Upper lobe of right lung (tissue), 1 donor: ENCODE data around the gene EMID1. TPM values are rescaled to one million over a fixed set of nuclear protein-coding genes. Genes with fewer than 3 reads are reported as not detected.

Experiments used
- ATAC-seq: fragments of 200-7000 bp; cut with Tn5 transposase; one replicate; pipeline ENCODE4 v1.9.1; 2020; ENCODE audit warnings: mild to moderate bottlenecking, moderate library complexity
- DNase-seq: peaks from one replicate; pipeline ENCODE4 v3.0.0-alpha.2; 2020
- H3K27ac ChIP-seq: fragments of 200-600 bp; one replicate; pipeline ENCODE4 v1.8.0; 2022
- H3K27me3 ChIP-seq: fragments of 200-600 bp; one replicate; pipeline ENCODE4 v1.8.0; 2022; ENCODE audit warnings: mild to moderate bottlenecking
- H3K36me3 ChIP-seq: fragments of 200-600 bp; one replicate; pipeline ENCODE4 v1.8.0; 2022
- H3K4me1 ChIP-seq: fragments of 200-600 bp; one replicate; pipeline ENCODE4 v1.8.0; 2022
- H3K4me3 ChIP-seq: fragments of 200-600 bp; one replicate; pipeline ENCODE4 v1.8.0; 2022; ENCODE audit warnings: mild to moderate bottlenecking
- H3K9me3 ChIP-seq: fragments of 200-600 bp; one replicate; pipeline ENCODE4 v1.8.0; 2022
- intact Hi-C: fragments of 100-400 bp; cut with DNase I; formaldehyde crosslinking; loops from one replicate; pipeline ENCODE4 v1.11.0; 2022
- total RNA-seq: library from RNA; stranded (reverse); fragmentation: NEBNext Ultra II Directional; extraction: Animal tissue kit (Norgen Biotek cat#: 25700); gene quantifications from one replicate; pipeline ENCODE4 v1.2.1, GENCODE V29; 2021
- TF ChIP-seq, protein P1 (sequence below): fragments of 200-600 bp; IDR thresholded peaks from one replicate; pipeline ENCODE4 v1.8.0; 2022; ENCODE audit warnings: antibody characterized with exemption
- donor health status: DM: no; HTN: yes; CAD: no; lungs with severe emphysema.

Gene EMID1
- total RNA-seq, 1 donor from 2014 or later = 15.2 TPM

DNA sequence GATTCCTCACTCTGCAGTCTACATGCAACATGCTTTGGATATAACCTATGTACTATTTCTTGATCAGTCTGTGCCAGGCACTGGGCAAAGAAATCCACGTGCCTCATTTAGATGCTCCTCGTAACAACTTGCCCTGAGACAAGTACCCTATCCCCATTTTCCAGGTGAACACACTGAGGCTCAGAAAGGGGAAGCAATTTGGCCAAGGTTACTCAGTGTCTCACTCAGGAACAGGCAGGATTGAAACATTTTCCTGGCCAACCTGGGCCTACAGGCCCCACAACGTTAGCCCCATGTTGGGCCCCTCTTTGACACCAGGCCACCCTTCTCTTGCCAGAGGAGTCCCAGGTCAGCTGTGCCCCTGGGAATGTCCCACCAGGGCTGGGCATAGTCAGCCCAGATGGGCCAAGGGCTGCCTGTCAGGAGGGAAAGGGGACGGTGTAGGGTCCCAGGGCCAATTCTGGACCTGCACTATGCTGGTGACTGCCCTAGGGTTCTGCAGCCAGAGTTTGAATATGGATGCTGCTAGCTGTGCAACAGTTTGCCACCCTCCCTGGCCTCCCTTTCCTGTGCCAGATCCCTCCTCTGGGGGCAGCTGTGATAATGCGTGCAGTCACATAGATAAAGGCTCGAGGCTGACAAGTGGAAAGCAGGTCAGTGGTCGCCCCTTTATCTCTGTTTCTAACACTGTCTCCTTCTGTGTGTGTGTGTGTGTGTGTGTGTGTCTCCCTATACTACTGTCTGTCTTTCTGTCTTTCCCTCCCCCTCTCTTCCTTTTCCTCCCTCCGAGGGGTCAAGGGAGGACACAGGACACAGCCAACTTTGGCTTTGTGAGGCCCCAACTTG is 10.4 kb upstream of the EMID1 start:
- no peaks in the 10 kb centered on the region for H3K36me3 ChIP-seq
- no peak overlapping the region for H3K27ac ChIP-seq
- no peaks in the 10 kb centered on the region for H3K27me3 ChIP-seq
- no peaks in the 10 kb centered on the region for H3K9me3 ChIP-seq
- ATAC-seq (peak; percentile 46), DNase-seq (peak; percentile 37)
- no peaks in the 10 kb centered on the region for H3K4me1 ChIP-seq
- H3K4me3 ChIP-seq = no peak overlapping the region
- intact Hi-C loops = no loop called here
- TF ChIP-seq, protein P1, sequence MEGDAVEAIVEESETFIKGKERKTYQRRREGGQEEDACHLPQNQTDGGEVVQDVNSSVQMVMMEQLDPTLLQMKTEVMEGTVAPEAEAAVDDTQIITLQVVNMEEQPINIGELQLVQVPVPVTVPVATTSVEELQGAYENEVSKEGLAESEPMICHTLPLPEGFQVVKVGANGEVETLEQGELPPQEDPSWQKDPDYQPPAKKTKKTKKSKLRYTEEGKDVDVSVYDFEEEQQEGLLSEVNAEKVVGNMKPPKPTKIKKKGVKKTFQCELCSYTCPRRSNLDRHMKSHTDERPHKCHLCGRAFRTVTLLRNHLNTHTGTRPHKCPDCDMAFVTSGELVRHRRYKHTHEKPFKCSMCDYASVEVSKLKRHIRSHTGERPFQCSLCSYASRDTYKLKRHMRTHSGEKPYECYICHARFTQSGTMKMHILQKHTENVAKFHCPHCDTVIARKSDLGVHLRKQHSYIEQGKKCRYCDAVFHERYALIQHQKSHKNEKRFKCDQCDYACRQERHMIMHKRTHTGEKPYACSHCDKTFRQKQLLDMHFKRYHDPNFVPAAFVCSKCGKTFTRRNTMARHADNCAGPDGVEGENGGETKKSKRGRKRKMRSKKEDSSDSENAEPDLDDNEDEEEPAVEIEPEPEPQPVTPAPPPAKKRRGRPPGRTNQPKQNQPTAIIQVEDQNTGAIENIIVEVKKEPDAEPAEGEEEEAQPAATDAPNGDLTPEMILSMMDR = no peak

DNA sequence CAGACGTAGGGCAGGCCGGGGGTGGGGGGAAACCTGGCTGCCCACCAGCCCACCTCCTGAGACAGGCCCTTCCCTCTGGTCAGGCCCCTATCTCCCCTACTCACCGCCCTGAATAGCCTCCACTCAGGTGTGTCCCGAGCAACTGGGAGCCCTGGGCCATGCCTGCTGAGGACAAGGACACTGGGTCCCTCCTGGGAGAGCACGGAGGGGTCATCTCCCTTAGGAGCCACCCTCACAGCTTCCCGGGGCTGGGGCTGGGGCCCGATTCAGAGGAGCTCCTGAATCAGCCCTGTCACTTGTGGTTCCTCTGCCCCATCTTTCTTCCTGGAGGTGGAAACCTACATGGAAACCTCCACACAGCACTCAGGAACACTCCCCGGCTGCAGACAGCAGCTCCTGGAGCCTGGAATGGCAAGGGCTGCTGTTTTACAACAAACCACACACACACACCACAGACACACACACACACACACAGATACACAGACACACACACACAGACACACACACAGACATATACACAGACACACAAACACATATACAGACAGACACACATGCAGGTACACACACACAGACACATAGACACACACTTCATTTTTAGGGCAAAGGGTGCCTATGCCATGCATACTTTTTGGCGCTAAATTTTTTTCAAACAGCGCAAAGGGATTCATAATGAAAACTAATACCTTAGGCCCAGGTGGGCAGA is 9.6 kb upstream of the EMID1 start:
- H3K27ac ChIP-seq = no peak overlapping the region

DNA sequence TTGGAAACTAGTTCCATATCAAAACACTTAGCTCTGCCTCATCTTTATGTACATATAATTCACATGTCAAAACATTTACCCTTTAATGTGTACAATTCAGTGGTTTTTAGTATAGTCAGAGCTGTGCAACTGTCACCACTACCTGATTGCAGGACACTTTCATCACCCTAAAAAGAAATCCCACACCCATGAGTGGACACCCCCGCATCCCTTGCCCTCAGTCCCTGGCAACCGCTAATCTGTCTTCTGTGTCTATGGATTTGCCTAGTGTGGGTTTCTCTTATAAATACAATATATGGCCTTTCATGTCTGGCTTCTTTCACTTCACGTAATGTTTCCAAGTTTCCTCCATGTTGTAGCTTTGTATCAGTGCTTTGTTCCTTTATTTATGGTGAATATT is 8.6 kb upstream of the EMID1 start:
- Histone ChIP-seq H3K4me3 (no peak overlapping the region), H3K27me3 (no peaks in the 10 kb centered on the region), H3K4me1 (peaks cover 5% of the 10 kb centered on the region), H3K36me3 (no peaks in the 10 kb centered on the region), H3K27ac (no peak overlapping the region), H3K9me3 (no peaks in the 10 kb centered on the region)
- TF ChIP-seq, protein P1 = no peak
- intact Hi-C loops = no loop called here
- DNase-seq = peak; percentile 1
- no peak for ATAC-seq

More for the DNA sequence above, 9.6 kb upstream of the EMID1 start:
- Histone ChIP-seq H3K27me3 (no peaks in the 10 kb centered on the region), H3K36me3 (no peaks in the 10 kb centered on the region), H3K4me3 (no peak overlapping the region), H3K9me3 (no peaks in the 10 kb centered on the region), H3K4me1 (no peaks in the 10 kb centered on the region)
- intact Hi-C loops = no loop called here
- TF ChIP-seq, protein P1 = no peak
- ATAC-seq (peak; percentile 16), DNase-seq (peak; percentile 60)

DNA sequence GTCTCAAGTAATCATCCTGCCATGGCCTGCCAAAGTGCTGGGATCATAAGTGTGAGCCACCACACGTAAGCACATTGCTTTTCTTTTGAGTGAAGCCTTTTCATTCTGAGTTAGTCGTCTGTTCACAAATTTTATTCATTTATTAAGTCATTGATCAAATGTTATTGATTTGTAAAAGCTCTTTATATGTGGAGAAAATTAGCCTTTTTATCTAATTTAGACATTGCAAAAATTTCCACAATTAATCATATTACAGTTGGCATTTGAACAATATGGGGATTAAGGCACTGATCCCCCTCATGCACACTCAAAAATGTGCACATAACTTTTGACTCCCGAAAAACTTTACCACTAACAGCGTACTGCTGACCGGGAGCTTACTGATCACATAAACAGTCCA is 7.5 kb upstream of the EMID1 start:
- intact Hi-C loops = no loop called here
- Histone ChIP-seq H3K36me3 (no peaks in the 10 kb centered on the region), H3K4me1 (peaks cover 15% of the 10 kb centered on the region), H3K4me3 (no peak overlapping the region), H3K27me3 (no peaks in the 10 kb centered on the region), H3K27ac (no peak overlapping the region), H3K9me3 (no peaks in the 10 kb centered on the region)
- peak; percentile 3 for DNase-seq
- TF ChIP-seq, protein P1 = no peak
- ATAC-seq = no peak

DNA sequence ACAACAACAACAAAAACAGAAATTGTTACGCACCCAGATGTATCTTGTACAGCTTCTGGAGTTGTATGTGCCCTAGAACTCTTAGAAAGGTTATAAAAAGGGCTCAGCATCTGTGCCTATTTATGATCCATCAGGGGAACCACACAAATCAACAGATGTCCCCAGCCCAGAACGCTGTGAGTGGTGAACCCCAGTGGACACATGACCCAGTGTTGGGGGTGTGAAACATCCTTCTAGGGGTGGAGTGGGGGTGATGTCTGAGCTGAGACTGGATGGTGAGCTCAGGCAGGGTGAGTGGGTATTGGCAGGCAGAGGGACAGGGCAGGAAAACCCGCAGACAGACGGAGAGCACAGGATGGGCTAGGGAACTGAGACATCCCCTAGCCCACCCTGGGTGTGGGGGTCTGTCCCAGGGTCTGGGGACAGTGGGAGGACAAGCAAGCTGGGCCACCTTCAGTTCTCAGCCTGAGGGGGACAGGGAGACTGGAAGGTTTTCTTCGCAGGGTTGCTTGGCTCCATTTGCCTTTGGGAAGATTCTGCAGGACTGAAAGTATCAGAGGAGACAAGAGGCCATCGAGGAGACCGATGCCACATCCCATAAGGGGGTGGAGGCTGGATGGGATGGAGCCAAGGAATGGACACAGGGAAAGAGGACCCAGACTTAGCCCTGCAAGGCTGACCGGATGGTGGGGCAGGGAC is 5.8 kb upstream of the EMID1 start:
- Histone ChIP-seq H3K27ac (no peak overlapping the region), H3K4me1 (peaks cover 15% of the 10 kb centered on the region), H3K4me3 (no peak overlapping the region), H3K9me3 (no peaks in the 10 kb centered on the region), H3K36me3 (no peaks in the 10 kb centered on the region), H3K27me3 (no peaks in the 10 kb centered on the region)
- intact Hi-C loops = no loop called here
- TF ChIP-seq, protein P1 = no peak
- DNase-seq (no peak), ATAC-seq (no peak)
